ENCODE measurements around the gene KRT10.

Gene KRT10

DNA sequence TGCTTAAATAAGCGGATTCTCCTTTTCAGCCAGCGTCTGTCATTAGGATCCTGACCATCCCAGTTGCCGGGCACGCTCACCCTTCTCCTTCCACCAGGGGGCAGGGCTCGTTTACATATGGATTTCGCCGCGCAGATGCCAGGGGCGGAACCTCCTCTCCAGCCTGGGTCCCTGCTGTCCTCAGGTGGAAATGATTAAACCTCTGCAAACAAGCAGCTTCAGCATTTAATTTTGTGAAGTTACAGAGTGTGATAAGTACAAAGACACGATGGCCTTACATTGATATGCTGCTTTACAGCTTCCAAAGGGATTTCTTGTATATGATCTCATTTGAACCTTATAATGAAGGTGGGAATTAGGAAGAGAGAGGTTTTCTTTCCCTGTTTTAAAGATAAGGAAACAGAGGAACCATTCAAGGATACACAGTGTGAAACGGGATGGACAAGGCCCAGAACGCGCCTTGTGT, 18.8 kb downstream of the KRT10 start:
- DNase-seq (ENCODE audit: low read depth): peak; percentile 50

- DNase-seq (ENCODE audit: low read depth): no peak
These were observed 21.3 kb downstream of the KRT10 start for GRCh38 chr17:40801157-40801556.

GRCh38 chr17:40800381-40800780, 22.0 kb downstream of the KRT10 start:
- DNase-seq (ENCODE audit: low read depth): no peak

DNA sequence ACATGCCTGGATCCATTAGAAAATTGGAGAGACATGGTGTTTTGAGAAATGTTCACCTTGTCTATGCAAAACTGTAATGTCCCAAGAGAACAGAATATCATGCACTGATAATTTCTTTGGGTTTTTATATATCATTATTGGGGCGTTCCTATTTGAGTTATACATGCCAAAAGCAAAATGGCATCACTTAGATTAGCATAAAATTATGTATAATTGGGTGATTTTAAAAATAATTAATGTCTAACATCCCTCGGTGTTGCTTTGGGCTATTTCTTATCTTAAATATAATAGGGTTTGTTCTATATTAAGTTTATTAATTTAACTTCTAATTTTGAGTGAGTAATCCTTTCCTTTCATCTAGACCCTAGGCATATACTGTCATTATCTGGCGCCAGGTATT, 22.6 kb downstream of the KRT10 start, which contains the start of gene KRT28:
TSS of gene KRT28 (minus strand) at position 101 of the 400 bp plus-strand sequence. CDS start at position 35, 66 bp downstream.
- DNase-seq (ENCODE audit: low read depth): no peak

- no peak for DNase-seq (ENCODE audit: low read depth)
These were observed 25.6 kb downstream of the KRT10 start for GRCh38 chr17:40796846-40797245.

DNA sequence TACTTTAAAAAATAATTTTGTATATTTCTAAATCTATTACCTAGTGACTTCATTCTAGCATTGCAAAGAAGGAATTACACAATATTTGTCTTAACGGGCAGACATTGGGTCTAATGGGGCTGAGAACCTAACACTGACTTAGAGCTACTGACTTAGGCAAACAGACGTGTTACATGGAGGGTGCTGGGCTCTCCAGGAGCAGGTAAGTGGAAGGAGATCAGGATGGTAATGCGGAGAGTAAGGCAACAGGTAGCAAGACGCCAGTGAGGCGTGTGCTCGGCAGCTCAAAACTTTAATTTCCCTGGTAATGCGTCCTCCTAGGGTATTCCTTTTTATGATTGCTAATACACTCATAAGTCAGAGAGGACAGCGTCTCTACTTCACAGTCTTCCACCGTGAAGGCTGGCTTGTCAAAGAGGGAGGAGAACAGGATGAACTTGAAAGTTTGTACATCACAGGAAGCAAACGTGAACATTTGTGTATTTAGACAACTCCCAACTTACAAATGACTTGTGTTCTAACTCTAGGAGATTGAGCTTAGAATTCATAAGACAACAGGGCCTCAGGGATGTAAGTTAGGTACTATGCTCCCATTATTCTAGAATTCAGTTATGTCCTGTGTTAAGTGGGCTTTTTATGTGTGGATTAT, 27.3 kb downstream of the KRT10 start:
- DNase-seq (ENCODE audit: low read depth): no peak

GRCh38 chr17:40794466-40794865, 27.9 kb downstream of the KRT10 start:
- no peak for DNase-seq (ENCODE audit: low read depth)

- no peak for DNase-seq (ENCODE audit: low read depth)
These were observed 28.6 kb downstream of the KRT10 start for GRCh38 chr17:40793832-40794231.

DNA sequence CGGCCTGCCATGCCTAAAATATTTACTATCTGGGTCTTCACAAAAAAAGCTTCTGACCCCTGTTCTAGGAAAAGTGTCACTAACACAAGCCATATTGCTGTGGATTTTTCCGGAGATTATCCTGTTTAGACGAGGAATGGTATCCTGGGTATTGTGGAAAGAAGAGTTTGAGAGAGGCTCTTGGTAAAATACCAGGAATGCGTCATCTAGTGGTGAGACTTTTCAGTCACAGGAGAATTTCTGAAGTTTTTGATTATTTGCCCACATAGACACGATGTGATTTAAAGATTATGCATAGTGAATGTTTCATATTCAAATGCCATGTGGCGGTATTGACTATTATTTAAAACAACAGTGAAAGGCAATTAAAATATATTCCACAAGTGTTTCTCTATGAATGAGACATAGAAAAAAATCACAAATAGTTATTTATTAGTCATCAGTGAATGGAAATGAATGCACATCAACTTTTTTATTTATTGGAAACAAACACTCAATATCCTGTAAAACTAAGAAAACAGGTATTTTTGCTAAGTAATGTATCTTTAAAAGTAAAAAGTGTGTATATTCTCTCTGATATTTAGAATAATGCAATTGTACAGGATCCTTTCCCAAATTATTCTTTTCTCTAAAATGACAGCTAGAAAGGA, 30.5 kb downstream of the KRT10 start:
- DNase-seq (ENCODE audit: low read depth): no peak

GRCh38 chr17:40791111-40791510, 31.3 kb downstream of the KRT10 start:
- no peak for DNase-seq (ENCODE audit: low read depth)

- no peak for DNase-seq (ENCODE audit: low read depth)
These were observed 40.0 kb downstream of the KRT10 start, which contains the start of gene KRT27 for GRCh38 chr17:40782450-40782849. TSS of gene KRT27 (minus strand) at chr17:40782550. CDS start at chr17:40782493, 57 bp downstream.

DNA sequence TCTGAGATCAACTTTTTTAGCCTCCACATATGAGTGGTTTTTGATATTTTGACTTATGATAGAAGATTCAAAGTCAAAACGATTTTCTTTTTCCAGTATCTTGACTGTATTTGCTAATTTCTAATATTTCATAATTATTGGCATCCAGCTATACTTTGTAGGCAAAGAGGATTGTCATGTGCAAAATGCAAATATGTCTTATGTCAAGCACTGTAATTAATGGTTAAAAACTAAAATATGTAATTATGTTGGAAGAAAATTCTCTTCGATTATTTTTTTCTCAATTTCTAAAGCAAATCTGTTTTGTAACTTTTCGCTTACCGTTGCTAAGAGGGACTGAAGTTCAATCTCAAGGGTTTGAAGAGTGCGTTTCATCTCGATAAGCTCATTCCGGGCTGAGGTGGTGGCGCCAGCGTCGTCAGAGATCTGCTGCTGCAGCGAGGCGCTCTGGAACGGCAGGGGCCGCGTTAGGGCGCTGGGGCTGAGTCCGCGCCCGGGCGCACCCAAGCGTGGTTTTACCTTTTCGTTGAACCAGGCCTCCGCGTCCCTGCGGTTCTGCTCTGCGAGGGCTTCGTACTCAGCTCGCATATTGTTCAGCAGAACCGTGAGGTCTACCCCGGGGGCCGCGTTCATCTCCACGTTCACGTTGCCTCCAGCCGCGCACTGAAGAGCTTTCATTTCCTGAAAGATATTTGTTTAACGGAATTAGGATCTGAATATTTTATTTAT, 43.1 kb downstream of the KRT10 start:
- DNase-seq (ENCODE audit: low read depth): no peak

DNA sequence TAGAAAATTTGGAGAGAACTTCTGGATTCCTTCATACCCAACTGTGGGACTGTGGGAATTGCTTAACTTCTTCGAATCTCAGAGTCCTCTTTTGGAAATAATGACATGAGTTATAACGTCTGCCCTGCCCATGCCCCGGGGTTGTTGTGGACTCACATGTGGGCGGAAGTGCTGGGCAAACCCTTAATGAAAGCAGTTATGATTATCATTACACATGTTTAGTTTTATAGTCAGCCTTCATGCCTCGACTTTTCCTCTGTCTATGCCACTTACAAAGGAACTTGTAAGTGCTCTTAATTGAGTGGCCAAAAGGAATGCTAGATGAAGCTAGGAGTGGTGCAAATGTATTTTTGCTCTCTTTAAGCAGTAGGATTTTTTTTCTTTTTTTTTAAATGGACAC, 44.0 kb downstream of the KRT10 start:
- no peak for DNase-seq (ENCODE audit: low read depth)

DNA sequence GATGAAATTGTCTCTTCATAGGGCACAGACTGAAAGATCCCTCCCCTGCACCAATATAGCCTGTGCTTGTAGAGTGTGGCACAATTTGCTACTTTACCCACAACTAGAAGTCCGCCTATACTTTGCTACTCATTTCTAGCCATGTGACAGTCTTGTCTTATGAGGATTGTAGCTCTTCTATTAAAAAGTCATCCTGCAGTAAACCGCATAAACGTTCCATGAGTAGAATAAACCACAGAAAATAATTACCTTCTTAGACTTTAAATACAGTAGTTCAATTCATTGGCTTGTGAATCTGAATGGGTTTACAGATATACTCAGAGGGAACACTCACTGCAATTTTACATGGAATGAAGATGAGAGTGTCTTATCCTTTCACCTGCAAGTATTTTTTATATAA, 44.4 kb downstream of the KRT10 start:
- no peak for DNase-seq (ENCODE audit: low read depth)

- no peak for DNase-seq (ENCODE audit: low read depth)
These were observed 45.0 kb downstream of the KRT10 start for GRCh38 chr17:40777459-40777858.

DNA sequence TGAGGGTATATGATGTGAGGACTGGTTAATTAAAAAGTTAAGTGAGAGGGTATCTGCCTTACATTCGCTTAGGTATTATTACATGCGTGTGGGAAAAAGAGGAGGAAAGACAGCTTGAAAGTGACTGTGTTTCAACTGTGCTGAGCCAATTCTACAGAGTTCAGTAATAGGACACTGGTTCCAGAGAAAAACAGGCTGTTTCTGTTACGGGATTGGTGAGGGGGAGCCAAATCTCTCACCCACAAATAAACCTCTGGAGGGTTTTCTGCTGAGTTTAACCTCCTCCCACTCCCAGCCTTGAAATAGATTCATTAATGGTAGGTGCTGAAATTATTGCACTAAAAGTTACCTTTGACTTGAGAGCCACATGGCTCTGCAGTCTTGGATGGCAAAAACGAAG, 46.5 kb downstream of the KRT10 start:
- no peak for DNase-seq (ENCODE audit: low read depth)

DNA sequence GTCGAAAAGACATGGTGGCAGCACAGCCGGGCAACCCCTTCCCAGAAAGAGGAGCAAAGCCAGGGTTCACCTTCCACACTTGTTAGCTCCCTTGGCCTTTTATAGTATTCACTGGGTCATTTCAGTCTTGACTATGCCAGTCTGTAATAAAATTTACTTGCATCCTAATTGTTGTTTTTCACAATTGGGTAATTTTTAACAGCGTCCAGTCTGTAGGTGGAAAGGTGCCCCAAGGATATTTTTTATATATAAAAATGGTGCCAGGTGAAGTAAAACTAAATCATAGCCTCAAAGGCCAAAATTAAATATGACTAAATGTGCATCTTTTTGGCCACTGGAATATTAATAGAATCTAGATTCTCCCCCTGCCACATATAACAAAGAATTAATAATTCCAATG, 50.3 kb downstream of the KRT10 start, which contains the start of gene KRT26:
TSS of gene KRT26 (minus strand) at position 101 of the 400 bp plus-strand sequence. CDS start at position 13, 88 bp downstream.
- DNase-seq (ENCODE audit: low read depth): no peak
